ENCODE results near the gene SLC35F3. TPM values are rescaled to one million over a fixed set of nuclear protein-coding genes. Genes with fewer than 3 reads are reported as not detected.

Gene SLC35F3
- total and polyA plus RNA-seq, 12 donors = 0.12 to 3.2 (median 0.46) TPM

- H3K4me3 ChIP-seq = peak overlapping the region in 1 of 4 donors; percentile 49
- H3K36me3 ChIP-seq (replicated peaks in 1 of 2) = no peaks in the 10 kb centered on the region
- H3K9me3 ChIP-seq (replicated peaks in 1 of 3) = no peaks in the 10 kb centered on the region
- no peak for TF ChIP-seq CTCF (IDR thresholded peaks at IDR 0.05)
- no peak for TF ChIP-seq POLR2A (IDR thresholded peaks at IDR 0.05)
- no peak overlapping the region for H3K27ac ChIP-seq
- WGBS, 4 donors = 47 to 62% (median 51%) methylated on average over 14 to 20 of the region's 20 CpGs
- H3K27me3 ChIP-seq = peaks cover 13% of the 10 kb centered on the region
- H3K4me1 ChIP-seq (replicated peaks in 1 of 2) = peaks cover 0 to 5% of the 10 kb centered on the region in 2 donors
- intact Hi-C loops (cut with DNase I) = no loop called here
- DNase-seq = no peak
Observed at GRCh38 chr1:234214911-234215892, 310.7 kb downstream of the SLC35F3 start.

GRCh38 chr1:234216116-234216703, 311.7 kb downstream of the SLC35F3 start:
- intact Hi-C loops (cut with DNase I) = no loop called here
- Histone ChIP-seq H3K27ac (no peak overlapping the region), H3K4me1 (replicated peaks in 1 of 2) (peaks cover 0 to 5% of the 10 kb centered on the region in 2 donors), H3K4me3 (no peak overlapping the region), H3K9me3 (replicated peaks in 1 of 3) (no peaks in the 10 kb centered on the region), H3K27me3 (peaks cover 13% of the 10 kb centered on the region), H3K36me3 (replicated peaks in 1 of 2) (no peaks in the 10 kb centered on the region)
- TF ChIP-seq POLR2A (IDR thresholded peaks at IDR 0.05) = no peak
- TF ChIP-seq CTCF (IDR thresholded peaks at IDR 0.05) = no peak
- WGBS, 4 donors = 77 to 88% (median 85%) methylated on average over 7 to 8 of the region's 8 CpGs
- no peak for DNase-seq

- WGBS, 4 donors = 61 to 85% (median 82%) methylated on average over 4 of the region's 4 CpGs
- Histone ChIP-seq H3K27ac (no peak overlapping the region), H3K9me3 (replicated peaks in 1 of 3) (no peaks in the 10 kb centered on the region), H3K4me1 (replicated peaks in 1 of 2) (peaks cover 0 to 5% of the 10 kb centered on the region in 2 donors), H3K4me3 (no peak overlapping the region), H3K27me3 (peaks cover 8% of the 10 kb centered on the region), H3K36me3 (replicated peaks in 1 of 2) (no peaks in the 10 kb centered on the region)
- DNase-seq = no peak
- TF ChIP-seq POLR2A (IDR thresholded peaks at IDR 0.05) = no peak
- intact Hi-C loops (cut with DNase I) = no loop called here
Observed at GRCh38 chr1:234217316-234217840, 312.9 kb downstream of the SLC35F3 start.

GRCh38 chr1:234218078-234218477, 313.6 kb downstream of the SLC35F3 start:
- WGBS, 4 donors = 88 to 93% (median 90%) methylated on average over 3 of the region's 3 CpGs
- Histone ChIP-seq H3K27me3 (peaks cover 8% of the 10 kb centered on the region), H3K4me3 (no peak overlapping the region), H3K9me3 (replicated peaks in 1 of 3) (no peaks in the 10 kb centered on the region), H3K4me1 (replicated peaks in 1 of 2) (peaks cover 0 to 5% of the 10 kb centered on the region in 2 donors), H3K27ac (no peak overlapping the region), H3K36me3 (replicated peaks in 1 of 2) (no peaks in the 10 kb centered on the region)
- no peak for DNase-seq
- no peak for TF ChIP-seq CTCF (IDR thresholded peaks at IDR 0.05)
- TF ChIP-seq POLR2A (IDR thresholded peaks at IDR 0.05) = no peak
- intact Hi-C loops (cut with DNase I) = no loop called here

Data from adrenal gland (tissue), 12 donors.